ENCODE data around the gene COL23A1. TPM values are rescaled to one million over a fixed set of nuclear protein-coding genes. Genes with fewer than 3 reads are reported as not detected.

COL23A1 gene
- total and polyA plus RNA-seq, 2 of the 13 experiments (the other 11 are each of a cell fraction or from before 2014, with no cell fraction given): not detected

GRCh38 chr5:178308541-178309092, 281.6 kb downstream of the COL23A1 start (continued):
- TF ChIP-seq SNAPC5 (CRISPR knock-in tag; IDR thresholded peaks at IDR 0.05; ENCODE audit: borderline replicate concordance): no peak
- TF ChIP-seq ZBTB2 (CRISPR knock-in tag; IDR thresholded peaks at IDR 0.05; ENCODE audit: low read depth): no peak
- no peak for TF ChIP-seq NKX3-1 (CRISPR knock-in tag; IDR thresholded peaks at IDR 0.05)
- TF ChIP-seq GABPA (IDR thresholded peaks at IDR 0.05; ENCODE audit: low read depth, low read length): no peak
- no peak for TF ChIP-seq GABPA (CRISPR knock-in tag; IDR thresholded peaks at IDR 0.05; ENCODE audit: low read depth)
- no peak for TF ChIP-seq MBNL3 (CRISPR knock-in tag; conservative IDR thresholded peaks at IDR 0.05)

DNA sequence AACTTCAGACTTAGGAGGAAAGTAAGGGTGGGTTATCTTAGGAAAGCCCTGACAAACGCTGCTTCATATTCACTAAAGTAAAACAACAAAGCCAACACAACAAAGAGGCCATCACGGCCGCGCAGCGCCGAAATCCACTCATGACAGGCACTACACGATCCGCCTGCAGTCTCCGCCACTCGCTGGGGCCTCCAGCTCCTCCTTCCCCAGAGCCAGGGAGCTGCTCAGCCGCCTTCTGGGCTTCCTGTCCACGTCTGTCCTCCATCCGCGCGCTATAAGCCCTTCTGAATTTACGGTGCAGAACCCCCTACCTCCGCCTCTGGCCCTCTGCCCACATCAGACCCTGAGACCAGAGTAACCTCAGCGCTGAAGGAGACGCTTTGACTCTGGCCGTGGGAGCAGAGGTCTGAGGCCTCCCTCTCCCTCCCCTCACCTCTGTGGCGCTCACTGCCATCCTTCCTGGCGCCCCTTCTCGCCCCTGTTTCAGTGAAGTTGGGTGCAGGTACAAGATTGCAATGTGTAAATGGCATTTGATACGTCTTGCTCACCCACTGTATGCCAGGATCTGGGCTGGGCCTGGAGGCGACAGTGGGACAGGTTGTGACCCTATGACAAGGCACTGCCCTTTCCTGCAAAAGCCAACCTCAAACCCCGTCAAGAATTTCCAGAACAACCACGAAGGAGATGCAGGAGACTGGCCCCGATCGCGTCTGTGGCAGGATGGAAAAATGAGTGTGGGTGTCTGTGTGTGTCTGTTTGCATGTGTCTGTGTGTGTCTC, 282.7 kb downstream of the COL23A1 start:
- ChIA-PET POLR2A (no interaction called here), CTCF (ENCODE audit: low intra/inter-chr PET ratio, low total read pairs) (no interaction called here)
- H3K9ac ChIP-seq (ENCODE audit: insufficient read depth, low read depth, low read length): no peak overlapping the region
- no peak overlapping the region for H2AFZ ChIP-seq (ENCODE audit: low read length)
- ATAC-seq (no peak), FAIRE-seq (no peak), DNase-seq (ENCODE audit: low spot score) (no peak)
- in situ Hi-C loops (cut with HindIII; ENCODE audit: extremely low pct_ligation_motif_present, low pct_unique_long_range_greater_than_20kb): no loop called here
- no TSS peak for BruUV-seq (replicated peaks)
- H4K20me1 ChIP-seq (ENCODE audit: insufficient read depth, low read length): no peaks in the 10 kb centered on the region
- no peak overlapping the region for H3K4me3 ChIP-seq (replicated peaks in 1 of 3; ENCODE audit: insufficient read depth in 1 of 3, low read depth in 2 of 3, low read length in 3 of 3)
- 39% methylated on average over 28 of the region's 30 CpGs for whole genome bisulfite sequencing (ENCODE audit: low lambda C conversion rate)
- H3K79me2 ChIP-seq (ENCODE audit: insufficient read depth, low read length): no peaks in the 10 kb centered on the region
- no peaks in the 10 kb centered on the region for H3K4me1 ChIP-seq (ENCODE audit: insufficient read depth, low read length)
- H3K27ac ChIP-seq (ENCODE audit: extremely low read length, insufficient read depth, low read length): no peak overlapping the region
- H3K4me2 ChIP-seq (ENCODE audit: low read depth, low read length): no peak overlapping the region
- H3K27me3 ChIP-seq (ENCODE audit: control insufficient read depth in 1 of 2, insufficient read depth in 2 of 2, low read length in 2 of 2): peaks cover 7 to 42% of the 10 kb centered on the region in 2 experiments; a peak in 4 of 5 replicates
- no peaks in the 10 kb centered on the region for H3K36me3 ChIP-seq (replicated peaks in 1 of 2; ENCODE audit: control insufficient read depth in 1 of 2, insufficient read depth in 2 of 2, low read length in 2 of 2)
- no peaks in the 10 kb centered on the region for H3K9me3 ChIP-seq (ENCODE audit: low read length)
- intact Hi-C loops (cut with micrococcal nuclease; ENCODE audit: unreplicated experiment): no loop called here
- TF ChIP-seq, protein P1, sequence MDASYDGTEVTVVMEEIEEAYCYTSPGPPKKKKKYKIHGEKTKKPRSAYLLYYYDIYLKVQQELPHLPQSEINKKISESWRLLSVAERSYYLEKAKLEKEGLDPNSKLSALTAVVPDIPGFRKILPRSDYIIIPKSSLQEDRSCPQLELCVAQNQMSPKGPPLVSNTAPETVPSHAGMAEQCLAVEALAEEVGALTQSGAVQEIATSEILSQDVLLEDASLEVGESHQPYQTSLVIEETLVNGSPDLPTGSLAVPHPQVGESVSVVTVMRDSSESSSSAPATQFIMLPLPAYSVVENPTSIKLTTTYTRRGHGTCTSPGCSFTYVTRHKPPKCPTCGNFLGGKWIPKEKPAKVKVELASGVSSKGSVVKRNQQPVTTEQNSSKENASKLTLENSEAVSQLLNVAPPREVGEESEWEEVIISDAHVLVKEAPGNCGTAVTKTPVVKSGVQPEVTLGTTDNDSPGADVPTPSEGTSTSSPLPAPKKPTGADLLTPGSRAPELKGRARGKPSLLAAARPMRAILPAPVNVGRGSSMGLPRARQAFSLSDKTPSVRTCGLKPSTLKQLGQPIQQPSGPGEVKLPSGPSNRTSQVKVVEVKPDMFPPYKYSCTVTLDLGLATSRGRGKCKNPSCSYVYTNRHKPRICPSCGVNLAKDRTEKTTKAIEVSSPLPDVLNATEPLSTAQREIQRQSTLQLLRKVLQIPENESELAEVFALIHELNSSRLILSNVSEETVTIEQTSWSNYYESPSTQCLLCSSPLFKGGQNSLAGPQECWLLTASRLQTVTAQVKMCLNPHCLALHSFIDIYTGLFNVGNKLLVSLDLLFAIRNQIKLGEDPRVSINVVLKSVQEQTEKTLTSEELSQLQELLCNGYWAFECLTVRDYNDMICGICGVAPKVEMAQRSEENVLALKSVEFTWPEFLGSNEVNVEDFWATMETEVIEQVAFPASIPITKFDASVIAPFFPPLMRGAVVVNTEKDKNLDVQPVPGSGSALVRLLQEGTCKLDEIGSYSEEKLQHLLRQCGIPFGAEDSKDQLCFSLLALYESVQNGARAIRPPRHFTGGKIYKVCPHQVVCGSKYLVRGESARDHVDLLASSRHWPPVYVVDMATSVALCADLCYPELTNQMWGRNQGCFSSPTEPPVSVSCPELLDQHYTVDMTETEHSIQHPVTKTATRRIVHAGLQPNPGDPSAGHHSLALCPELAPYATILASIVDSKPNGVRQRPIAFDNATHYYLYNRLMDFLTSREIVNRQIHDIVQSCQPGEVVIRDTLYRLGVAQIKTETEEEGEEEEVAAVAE (CRISPR knock-in tag; IDR thresholded peaks at IDR 0.05; ENCODE audit: borderline replicate concordance): no peak
- TF ChIP-seq MAZ (IDR thresholded peaks at IDR 0.05; ENCODE audit: borderline replicate concordance, low read depth, low read length) (no peak), MAZ (CRISPR knock-in tag; IDR thresholded peaks at IDR 0.05; ENCODE audit: low read depth) (no peak), EEA1 (CRISPR knock-in tag; IDR thresholded peaks at IDR 0.05; ENCODE audit: borderline replicate concordance) (no peak), ZNF83 (CRISPR knock-in tag; IDR thresholded peaks at IDR 0.05; ENCODE audit: borderline replicate concordance) (no peak), ZNF33A (CRISPR knock-in tag; IDR thresholded peaks at IDR 0.05; ENCODE audit: borderline replicate concordance) (no peak), XRCC5 (optimal IDR thresholded peaks at IDR 0.05; ENCODE audit: low read length) (no peak), ZNF720 (CRISPR knock-in tag; IDR thresholded peaks at IDR 0.05) (no peak), ZC3H13 (CRISPR knock-in tag; IDR thresholded peaks at IDR 0.05) (no peak), SNAI1 (CRISPR knock-in tag; IDR thresholded peaks at IDR 0.05; ENCODE audit: borderline replicate concordance) (no peak), ZNF292 (CRISPR knock-in tag; IDR thresholded peaks at IDR 0.05; ENCODE audit: borderline replicate concordance, low read depth) (no peak)
